HG03457 (cell line): Measurements from ENCODE around the gene IGFL4.

ENCODE experiments used
- ATAC-seq: cut with Tn5 transposase; IDR thresholded peaks from one replicate; pipeline ENCODE4 v1.9.1; 2021; ENCODE audit warnings: moderate number of reproducible peaks; ENCODE audit not compliant: unreplicated experiment

The IGFL4 gene

DNA sequence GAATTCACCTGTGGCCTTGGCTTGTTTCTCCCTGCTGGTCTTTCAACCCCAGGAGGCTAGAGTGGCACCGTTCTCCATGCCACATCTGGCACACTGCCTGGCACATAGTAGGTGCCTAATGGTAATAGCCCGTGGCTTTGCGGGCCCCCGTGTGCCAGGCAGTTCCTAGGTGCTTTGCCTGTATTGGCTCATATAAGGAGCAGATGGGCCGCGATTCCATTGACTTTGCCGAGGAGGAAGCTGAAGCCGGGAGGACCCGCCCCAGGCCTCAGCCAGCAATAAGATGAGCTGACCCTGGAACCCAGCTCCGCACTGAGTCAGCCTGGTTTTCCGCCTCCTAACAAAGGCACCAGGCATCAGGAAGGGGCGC is 18.8 kb downstream of the IGFL4 start:
- ATAC-seq = no peak

GRCh38 chr19:46021531-46022041 is 19.2 kb downstream of the IGFL4 start:
- no peak for ATAC-seq

DNA sequence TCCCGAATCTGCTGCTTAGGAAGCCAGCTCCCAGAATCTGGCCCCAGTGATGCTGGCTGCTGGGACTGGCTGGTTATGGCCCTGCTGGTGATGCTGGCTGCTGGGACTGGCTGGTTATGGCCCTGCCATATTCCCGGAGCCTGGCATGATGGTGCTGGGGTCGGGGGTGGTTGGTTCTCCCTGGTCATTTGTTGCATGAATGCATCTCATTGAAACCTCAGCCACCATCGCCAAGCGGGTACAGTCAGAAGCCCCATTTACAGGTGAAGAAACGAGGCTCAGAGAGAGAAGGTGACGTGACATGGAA is 20.0 kb downstream of the IGFL4 start:
- ATAC-seq = no peak

DNA sequence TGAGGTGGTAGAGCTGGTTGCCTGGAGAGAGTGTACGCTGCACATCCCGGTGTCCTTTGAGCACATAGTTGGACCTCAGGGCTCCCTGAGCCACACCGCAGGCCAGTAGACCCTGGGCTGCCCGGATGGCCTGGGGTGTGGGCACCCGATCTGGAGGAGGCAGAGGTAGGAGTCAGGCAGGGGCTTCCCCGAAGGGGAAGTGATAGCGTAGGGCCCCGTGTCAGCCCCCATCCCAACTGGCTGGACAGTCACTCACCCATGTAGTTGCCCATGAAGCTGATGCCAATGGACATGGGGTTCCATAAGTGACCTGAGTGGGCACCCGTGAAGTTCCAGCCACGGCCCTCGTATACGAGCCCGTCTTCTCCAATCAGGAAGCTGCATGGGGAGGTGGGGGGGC is 21.5 kb downstream of the IGFL4 start:
- no peak for ATAC-seq

DNA sequence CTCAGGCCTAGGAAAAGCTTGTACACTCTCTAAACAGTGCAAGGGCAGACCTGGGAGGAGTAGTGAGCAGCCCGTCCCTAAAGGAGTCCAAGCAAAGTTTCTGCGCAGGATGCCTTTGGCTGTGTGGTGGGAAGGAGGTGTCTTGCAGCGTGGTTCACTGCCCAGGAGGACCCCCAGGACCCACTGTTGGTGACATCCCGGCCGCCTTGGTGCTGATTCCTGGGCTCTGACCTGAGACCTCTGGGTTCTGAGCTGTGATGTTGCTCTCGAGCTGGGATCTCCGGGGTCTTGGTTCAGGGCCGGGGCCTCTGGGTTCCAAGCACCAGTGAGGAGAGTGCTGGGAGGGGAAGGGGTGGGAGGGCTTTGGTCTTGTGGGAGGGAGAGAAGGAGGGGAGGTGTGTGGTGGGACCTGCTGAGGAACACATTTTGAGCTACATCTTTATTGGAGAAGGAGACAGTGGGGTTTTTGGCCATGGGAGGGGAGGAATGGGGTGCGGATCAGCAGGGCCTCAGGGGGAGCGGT is 22.0 kb downstream of the IGFL4 start:
- no peak for ATAC-seq

DNA sequence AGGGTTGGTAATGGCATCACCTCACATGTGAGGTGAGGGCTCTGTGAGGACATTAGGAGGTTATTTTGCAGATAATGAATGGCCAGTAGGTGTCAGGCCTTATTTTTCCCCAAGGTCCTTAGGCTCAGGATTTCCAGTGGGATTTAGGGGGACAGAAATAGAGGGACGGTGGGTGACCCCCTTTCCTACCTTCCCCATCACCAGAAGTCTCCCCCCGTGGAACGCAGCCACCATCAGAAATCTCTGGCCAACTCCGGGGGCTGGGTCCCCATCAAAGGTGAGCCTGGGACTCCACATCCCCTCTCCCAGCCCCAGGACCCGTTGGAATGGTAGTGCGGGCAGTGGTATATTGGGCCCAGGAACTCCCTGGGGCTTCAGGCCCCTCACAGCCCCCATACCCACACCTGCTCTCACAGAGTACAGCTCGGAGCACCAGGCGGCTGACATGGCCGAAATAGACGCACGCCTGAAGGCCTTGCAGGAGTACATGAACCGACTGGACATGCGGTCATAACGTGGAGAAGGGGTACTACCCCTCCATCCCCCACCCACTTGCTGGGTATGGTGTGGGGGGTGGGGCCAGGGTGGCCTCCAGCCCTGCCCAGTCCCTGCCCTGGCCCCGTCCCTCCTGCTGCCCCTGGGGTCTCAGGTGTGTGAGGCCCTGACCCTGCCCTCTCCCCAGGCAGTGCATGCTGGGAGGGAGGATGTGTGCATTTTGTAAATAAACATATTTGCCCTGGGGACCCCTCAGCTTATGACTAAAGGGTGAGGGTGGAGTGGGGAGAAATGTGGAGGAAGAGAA is 22.7 kb downstream of the IGFL4 start:
- ATAC-seq = no peak

- no peak for ATAC-seq
These were observed 23.7 kb downstream of the IGFL4 start for GRCh38 chr19:46017095-46017429.

DNA sequence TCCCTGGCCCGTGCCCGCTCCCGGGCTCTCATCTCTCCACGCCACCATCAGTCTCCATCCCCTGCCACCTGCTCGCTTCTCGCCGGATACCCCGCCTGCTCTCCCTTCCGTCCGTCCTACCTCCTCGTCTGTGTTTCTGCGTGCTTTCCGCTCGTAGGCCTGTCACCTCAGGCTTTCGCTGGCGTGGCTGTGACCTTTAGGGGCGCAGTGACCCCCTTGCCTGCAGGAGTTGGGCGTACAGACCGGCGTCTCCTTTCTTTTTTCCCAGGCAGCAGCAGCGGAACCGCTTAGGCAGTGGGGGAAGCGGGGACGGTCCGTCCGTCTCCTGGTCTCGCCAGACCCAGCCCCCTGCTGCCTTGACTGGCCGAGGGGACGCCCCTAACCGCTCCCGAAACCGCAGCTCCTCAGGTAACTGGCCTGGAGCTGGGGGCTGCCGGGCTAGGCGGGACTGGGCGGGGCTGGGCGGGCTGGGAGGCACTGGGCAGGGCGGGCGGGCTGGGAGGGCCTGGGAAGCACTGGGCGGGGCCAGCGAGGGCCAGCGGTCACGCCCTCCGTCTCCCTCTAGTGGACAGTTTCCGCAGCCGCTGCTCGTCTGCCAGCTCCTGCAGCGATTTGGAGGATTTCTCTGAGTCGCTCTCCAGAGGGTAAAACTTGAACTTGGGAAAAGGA is 24.2 kb downstream of the IGFL4 start:
- ATAC-seq = no peak

DNA sequence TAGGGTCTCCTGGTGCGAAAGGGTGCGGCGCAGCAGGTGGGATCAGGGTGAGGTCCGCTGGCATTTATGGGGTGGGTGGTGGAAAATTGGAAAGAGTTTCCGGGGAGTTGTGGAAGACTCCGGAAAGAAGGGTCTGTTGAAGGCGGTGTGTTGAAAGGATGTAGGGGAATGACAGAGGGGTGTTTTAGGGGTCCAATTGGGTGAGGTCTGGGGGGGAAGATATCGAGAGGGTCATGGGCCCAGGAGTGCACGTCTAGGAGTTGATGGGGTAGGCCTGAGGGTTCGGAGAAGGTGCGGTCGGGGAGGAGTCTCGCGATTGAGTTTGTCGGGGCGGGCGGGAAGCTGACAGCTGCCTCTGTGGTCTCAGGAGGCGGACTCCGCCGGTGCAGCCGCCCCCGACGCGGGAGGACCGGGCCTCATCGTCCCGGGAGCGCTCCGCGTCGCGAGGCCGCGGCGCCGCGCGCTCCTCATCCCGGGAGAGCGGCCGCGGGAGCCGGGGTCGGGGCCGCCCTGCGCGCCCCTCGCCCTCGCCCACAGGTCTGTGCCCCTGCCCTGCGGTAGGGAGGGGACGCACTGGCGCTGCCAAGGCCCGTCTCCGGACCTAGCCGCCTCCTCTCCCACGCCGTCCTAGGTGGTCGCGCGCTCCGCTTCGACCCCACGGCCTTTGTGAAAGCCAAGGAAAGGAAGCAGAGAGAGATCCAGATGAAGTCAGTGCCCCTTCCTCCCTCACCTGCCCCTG is 24.9 kb downstream of the IGFL4 start:
- no peak for ATAC-seq

- ATAC-seq = no peak
These were observed 25.7 kb downstream of the IGFL4 start for GRCh38 chr19:46014941-46015686.

DNA sequence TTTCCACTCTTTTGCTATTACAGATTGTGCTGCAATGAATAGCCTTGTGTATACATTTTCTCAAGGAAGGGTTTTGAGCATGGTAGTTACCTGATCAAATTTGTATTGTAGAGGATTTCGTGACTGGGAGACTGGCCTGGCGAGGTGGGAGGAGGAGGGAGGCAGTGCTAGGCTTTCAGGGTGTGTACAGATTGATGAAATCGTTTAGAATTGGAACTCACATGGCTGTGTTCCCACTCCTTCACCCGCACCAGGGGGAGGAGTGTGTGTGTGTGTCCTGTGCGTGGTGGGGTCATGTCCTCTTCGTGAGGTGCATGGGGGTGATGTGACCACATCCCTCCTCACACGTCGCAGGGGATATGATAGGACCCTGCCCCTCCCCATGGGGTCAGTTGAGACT is 26.3 kb downstream of the IGFL4 start:
- no peak for ATAC-seq

GRCh38 chr19:46009530-46010510 is 31.0 kb downstream of the IGFL4 start:
- no peak for ATAC-seq

- no peak for ATAC-seq
These were observed 34.4 kb downstream of the IGFL4 start for GRCh38 chr19:46006411-46006810.

DNA sequence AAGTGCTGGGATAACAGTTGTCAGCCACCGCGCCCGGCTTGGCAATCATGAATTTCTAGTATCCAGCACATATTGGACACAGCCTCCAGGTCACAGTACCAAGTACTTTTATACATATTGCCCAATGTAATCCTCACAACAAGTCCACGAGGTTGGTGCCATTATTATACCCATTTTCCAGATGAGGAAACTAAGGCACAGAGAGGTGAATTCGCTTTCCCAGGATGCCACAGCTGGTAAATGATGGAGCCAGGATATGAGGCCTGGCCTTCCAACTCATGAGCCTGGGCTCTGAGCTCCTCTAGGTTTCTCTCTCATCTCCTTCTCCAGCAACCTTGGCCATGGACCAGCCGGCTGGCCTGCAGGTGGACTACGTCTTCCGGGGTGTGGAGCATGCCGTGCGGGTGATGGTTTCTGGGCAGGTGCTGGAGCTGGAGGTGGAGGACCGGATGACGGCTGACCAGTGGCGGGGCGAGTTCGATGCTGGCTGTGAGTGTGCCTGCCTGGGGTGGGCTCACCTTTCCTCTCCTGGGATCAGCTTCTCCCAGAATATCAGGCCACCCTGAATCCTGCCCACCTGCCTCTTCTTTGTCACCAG is 38.0 kb downstream of the IGFL4 start:
- no peak for ATAC-seq

GRCh38 chr19:46000491-46001246 is 40.1 kb downstream of the IGFL4 start:
- ATAC-seq = no peak

DNA sequence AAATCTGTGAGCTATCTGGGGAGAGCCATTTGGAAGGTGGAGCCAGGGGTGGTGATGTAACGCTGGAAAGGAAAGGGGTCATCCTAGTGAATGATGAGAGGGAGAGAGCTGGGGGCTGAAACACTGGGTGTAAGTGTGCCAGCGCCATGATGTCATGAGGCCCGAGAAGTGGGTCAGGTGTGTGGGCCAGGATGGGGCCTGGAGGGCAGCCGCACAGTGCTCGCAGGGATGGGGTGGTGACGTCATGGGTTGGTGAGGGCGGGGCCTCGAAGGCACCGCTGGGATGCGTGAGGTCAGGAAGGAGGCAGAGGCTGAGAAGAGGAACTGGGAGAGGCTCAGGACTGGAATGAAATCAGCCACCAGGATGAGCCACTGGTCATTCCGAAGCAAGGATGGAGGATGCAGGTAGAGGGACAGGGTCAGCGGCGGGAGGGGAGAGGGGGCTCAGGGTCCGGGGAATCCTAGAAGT is 41.1 kb downstream of the IGFL4 start:
- no peak for ATAC-seq

GRCh38 chr19:45998834-45999233 is 42.0 kb downstream of the IGFL4 start:
- no peak for ATAC-seq

- ATAC-seq = no peak
These were observed 43.9 kb downstream of the IGFL4 start for GRCh38 chr19:45996933-45997332.
